DOHH2 (cell line): ENCODE results near the gene PITPNM1.

ENCODE experiments used
- H3F3A ChIP-seq: fragments of 200-600 bp; sonication (generic), shearing (Covaris generic); 2 replicates; pipeline ENCODE4 v1.6.0; 2016; ENCODE audit warnings: antibody characterized with exemption, mild to moderate bottlenecking; ENCODE audit not compliant: control insufficient read depth, insufficient read depth
- H3K27ac ChIP-seq: fragments of 200-600 bp; sonication (generic); 2 replicates; pipeline ENCODE4 v1.5.1; 2014; ENCODE audit warnings: low read depth, mild to moderate bottlenecking, low read length, moderate library complexity
- H3K27me3 ChIP-seq: fragments of 200-600 bp; sonication (generic); 2 replicates; pipeline ENCODE4 v1.6.1; 2014; ENCODE audit warnings: mild to moderate bottlenecking, low read length, mixed read lengths; ENCODE audit not compliant: control insufficient read depth
- H3K36me3 ChIP-seq: fragments of 200-600 bp; sonication (generic); 2 replicates; pipeline ENCODE4 v1.6.1; 2014; ENCODE audit warnings: mild to moderate bottlenecking, low read length, moderate library complexity, mixed read lengths; ENCODE audit not compliant: control insufficient read depth
- H3K4me1 ChIP-seq: fragments of 200-600 bp; sonication (generic); 2 replicates; pipeline ENCODE4 v1.6.1; 2014; ENCODE audit warnings: mild to moderate bottlenecking, low read length, mixed read lengths; ENCODE audit not compliant: control insufficient read depth
- H3K4me2 ChIP-seq: fragments of 200-600 bp; sonication (generic); 2 replicates; pipeline ENCODE4 v1.6.0; 2014; ENCODE audit warnings: mild to moderate bottlenecking, low read length, moderate library complexity
- H3K4me3 ChIP-seq: fragments of 200-600 bp; sonication (generic); 2 replicates; pipeline ENCODE4 v1.5.1; 2014; ENCODE audit warnings: mild to moderate bottlenecking, low read length, mixed read lengths
- H3K79me2 ChIP-seq: fragments of 200-600 bp; sonication (generic); 2 replicates; pipeline ENCODE4 v1.6.1; 2014; ENCODE audit warnings: mild to moderate bottlenecking, low read length, mixed read lengths; ENCODE audit not compliant: control insufficient read depth
- H3K9me2 ChIP-seq: fragments of 200-600 bp; sonication (generic); replicated peaks from 2 replicates; pipeline ENCODE4 v1.6.1; 2014; ENCODE audit warnings: mild to moderate bottlenecking, low read length, mixed read lengths; ENCODE audit not compliant: control insufficient read depth
- H3K9me3 ChIP-seq: fragments of 200-600 bp; sonication (generic); 2 replicates; pipeline ENCODE4 v1.6.1; 2014; ENCODE audit warnings: antibody characterized with exemption, low read length, mixed read lengths; ENCODE audit not compliant: control insufficient read depth, insufficient read depth
- H4K20me1 ChIP-seq: fragments of 200-600 bp; sonication (generic); 2 replicates; pipeline ENCODE4 v1.6.0; 2014; ENCODE audit warnings: low read depth, mild to moderate bottlenecking, antibody characterized with exemption, low read length, moderate library complexity; ENCODE audit not compliant: control insufficient read depth, insufficient read depth
- CTCF ChIP-seq: fragments of 200-600 bp; sonication (generic); IDR thresholded peaks from one replicate; pipeline ENCODE4 v1.5.1; 2014; ENCODE audit warnings: antibody characterized with exemption, mild to moderate bottlenecking, low read depth, low read length; ENCODE audit not compliant: poor library complexity, severe bottlenecking
- EZH2phosphoT487 ChIP-seq: fragments of 200-600 bp; sonication (generic); IDR thresholded peaks from 2 replicates; pipeline ENCODE4 v1.6.1; 2017; ENCODE audit warnings: borderline replicate concordance, mild to moderate bottlenecking, antibody characterized with exemption, low read length, moderate library complexity, mixed read lengths

The PITPNM1 gene

GRCh38 chr11:67450796-67451657 is 54.1 kb downstream of the PITPNM1 start:
- H4K20me1 ChIP-seq = no peaks in the 10 kb centered on the region
- H3K79me2 ChIP-seq = peaks cover 2% of the 10 kb centered on the region
- peak overlapping the region; percentile 55 for H3K27ac ChIP-seq
- no peaks in the 10 kb centered on the region for H3K9me3 ChIP-seq
- H3K4me2 ChIP-seq = peak overlapping the region; percentile 49
- H3K27me3 ChIP-seq = no peaks in the 10 kb centered on the region
- H3K4me3 ChIP-seq = no peak overlapping the region
- TF ChIP-seq EZH2phosphoT487 (no peak), CTCF (no peak)
- H3K9me2 ChIP-seq = no peaks in the 10 kb centered on the region
- peaks cover 52% of the 10 kb centered on the region for H3K4me1 ChIP-seq
- peaks cover 10% of the 10 kb centered on the region for H3F3A ChIP-seq
- no peaks in the 10 kb centered on the region for H3K36me3 ChIP-seq

DNA sequence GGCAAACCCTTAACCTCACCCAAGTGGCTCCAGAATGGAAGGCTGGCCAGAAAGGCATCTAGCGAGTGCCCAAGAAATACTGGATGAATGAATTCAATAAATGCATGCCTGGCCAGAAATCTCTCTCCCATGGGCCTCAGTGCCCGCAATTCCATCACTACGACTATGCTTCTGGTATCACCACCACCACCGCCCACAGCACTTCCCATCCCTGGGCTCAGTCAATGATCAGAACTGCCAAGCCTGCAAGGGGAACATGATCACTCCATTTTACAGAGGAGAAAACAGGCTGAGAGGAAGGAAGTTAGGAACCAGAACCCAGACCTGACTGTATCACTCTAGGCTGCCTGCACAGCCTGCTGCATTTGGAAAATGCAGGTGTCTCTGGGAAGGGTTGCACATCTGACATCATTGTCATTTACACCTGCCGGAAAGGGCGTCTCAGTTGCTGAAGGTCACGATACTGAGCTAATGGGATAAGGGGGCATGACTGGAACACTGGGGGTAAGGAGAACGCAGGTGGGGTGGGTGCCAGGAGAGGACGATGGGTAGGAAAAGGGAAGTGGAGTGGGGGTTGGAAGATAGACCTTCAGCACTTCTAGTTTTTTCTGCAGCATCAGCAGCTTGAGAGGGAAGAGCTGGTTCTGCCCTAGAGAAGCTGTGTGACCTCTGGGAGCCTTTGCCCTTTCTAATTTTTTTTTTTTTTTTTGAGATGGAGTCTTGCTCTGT is 55.9 kb downstream of the PITPNM1 start:
- TF ChIP-seq CTCF = no peak
- TF ChIP-seq EZH2phosphoT487 = no peak
- H3K79me2 ChIP-seq = peaks cover 18% of the 10 kb centered on the region
- no peak overlapping the region for H3K4me3 ChIP-seq
- H3K27me3 ChIP-seq = no peaks in the 10 kb centered on the region
- no peaks in the 10 kb centered on the region for H3K9me3 ChIP-seq
- peak overlapping the region; percentile 55 for H3K27ac ChIP-seq
- H4K20me1 ChIP-seq = no peaks in the 10 kb centered on the region
- peaks cover 17% of the 10 kb centered on the region for H3F3A ChIP-seq
- H3K36me3 ChIP-seq = no peaks in the 10 kb centered on the region
- no peaks in the 10 kb centered on the region for H3K9me2 ChIP-seq
- peaks cover 69% of the 10 kb centered on the region for H3K4me1 ChIP-seq
- peak overlapping the region; percentile 49 for H3K4me2 ChIP-seq

GRCh38 chr11:67448220-67448609 is 56.9 kb downstream of the PITPNM1 start:
- H3K4me1 ChIP-seq = peaks cover 73% of the 10 kb centered on the region
- peaks cover 18% of the 10 kb centered on the region for H3K79me2 ChIP-seq
- TF ChIP-seq EZH2phosphoT487 (no peak), CTCF (no peak)
- H4K20me1 ChIP-seq = no peaks in the 10 kb centered on the region
- no peaks in the 10 kb centered on the region for H3K27me3 ChIP-seq
- H3K9me2 ChIP-seq = no peaks in the 10 kb centered on the region
- H3K4me2 ChIP-seq = no peak overlapping the region
- H3K27ac ChIP-seq = peak overlapping the region; percentile 4; the same call in 1 of the 2 replicates
- no peaks in the 10 kb centered on the region for H3K36me3 ChIP-seq
- H3F3A ChIP-seq = peaks cover 23% of the 10 kb centered on the region
- no peaks in the 10 kb centered on the region for H3K9me3 ChIP-seq
- H3K4me3 ChIP-seq = no peak overlapping the region
